MG63 (cell line): ENCODE measurements around the gene MGRN1. TPM values are rescaled to one million over a fixed set of nuclear protein-coding genes. Genes with fewer than 3 reads are reported as not detected.

Source experiments
- DNase-seq: peaks from one replicate; pipeline ENCODE4 v3.0.0-alpha.2; 2020
- H3K27me3 ChIP-seq: fragments of 250-450 bp; sonication (Bioruptor Pico); 2 replicates; pipeline ENCODE4 v1.5.1; 2020; ENCODE audit warnings: mild to moderate bottlenecking, moderate library complexity
- H3K36me3 ChIP-seq: fragments of 250-450 bp; sonication (Bioruptor Pico); 2 replicates; pipeline ENCODE4 v1.5.1; 2020; ENCODE audit warnings: mild to moderate bottlenecking, moderate library complexity
- H3K4me3 ChIP-seq: fragments of 250-450 bp; sonication (Bioruptor Pico); 2 replicates; pipeline ENCODE4 v1.5.1; 2020; ENCODE audit warnings: mild to moderate bottlenecking, moderate library complexity
- H3K9me3 ChIP-seq: fragments of 250-450 bp; sonication (Bioruptor Pico); 2 replicates; pipeline ENCODE4 v1.5.1; 2020; ENCODE audit warnings: mild to moderate bottlenecking, moderate library complexity
- total RNA-seq: library from RNA; depleted of rRNA; stranded (reverse); fragments of >200 nt; shearing (Covaris generic); gene quantifications from 2 replicates; pipeline ENCODE4 v1.2.3, GENCODE V29; 2014; ENCODE audit warnings: low replicate concordance

The MGRN1 gene
- total RNA-seq, 1 experiment from 2014 or later = 13.8 TPM

DNA sequence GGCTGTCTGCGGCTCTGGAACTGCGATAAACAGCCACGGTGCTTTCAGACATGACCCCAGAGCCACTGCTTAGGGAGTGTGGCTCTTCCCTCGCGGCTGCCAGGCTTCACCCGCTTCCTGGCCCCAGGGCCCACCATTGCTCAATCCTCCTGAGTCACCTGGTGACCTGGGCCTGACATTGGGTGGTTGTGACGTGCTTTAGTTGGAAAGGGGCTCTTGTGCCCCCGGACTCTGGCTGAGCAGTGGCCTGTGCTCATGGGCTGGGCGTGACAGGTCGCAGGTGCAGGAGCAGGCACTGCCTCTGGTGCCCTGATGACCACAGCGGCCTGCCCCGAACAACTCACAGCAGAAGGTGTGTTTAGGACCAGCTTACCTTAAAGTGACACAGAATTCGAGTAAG, 60.1 kb downstream of the MGRN1 start:
- Histone ChIP-seq H3K4me3 (no peak overlapping the region), H3K36me3 (peaks cover 59% of the 10 kb centered on the region), H3K9me3 (no peaks in the 10 kb centered on the region), H3K27me3 (no peaks in the 10 kb centered on the region)
- DNase-seq = no peak

DNA sequence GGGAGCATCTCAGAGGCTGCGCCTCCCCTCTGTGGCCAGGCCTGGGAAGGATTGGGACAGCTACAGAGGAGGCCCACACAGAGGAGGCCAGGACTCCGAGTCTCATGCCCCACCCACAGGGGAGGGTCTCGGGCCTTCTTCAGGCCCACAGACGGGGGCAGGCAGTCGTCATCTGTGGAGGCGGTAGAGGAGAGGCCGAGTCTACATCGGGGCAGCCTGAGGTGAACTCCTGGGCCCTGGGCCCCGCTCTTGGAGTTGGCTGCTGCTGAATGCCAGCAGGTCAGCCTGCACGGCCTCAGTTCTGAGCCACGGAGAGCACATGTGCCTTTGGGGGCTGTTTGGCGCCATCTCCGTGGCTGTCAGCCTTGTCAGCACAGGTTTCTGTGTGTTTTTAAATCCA, 60.7 kb downstream of the MGRN1 start:
- H3K36me3 ChIP-seq = peaks cover 59% of the 10 kb centered on the region
- DNase-seq = no peak

DNA sequence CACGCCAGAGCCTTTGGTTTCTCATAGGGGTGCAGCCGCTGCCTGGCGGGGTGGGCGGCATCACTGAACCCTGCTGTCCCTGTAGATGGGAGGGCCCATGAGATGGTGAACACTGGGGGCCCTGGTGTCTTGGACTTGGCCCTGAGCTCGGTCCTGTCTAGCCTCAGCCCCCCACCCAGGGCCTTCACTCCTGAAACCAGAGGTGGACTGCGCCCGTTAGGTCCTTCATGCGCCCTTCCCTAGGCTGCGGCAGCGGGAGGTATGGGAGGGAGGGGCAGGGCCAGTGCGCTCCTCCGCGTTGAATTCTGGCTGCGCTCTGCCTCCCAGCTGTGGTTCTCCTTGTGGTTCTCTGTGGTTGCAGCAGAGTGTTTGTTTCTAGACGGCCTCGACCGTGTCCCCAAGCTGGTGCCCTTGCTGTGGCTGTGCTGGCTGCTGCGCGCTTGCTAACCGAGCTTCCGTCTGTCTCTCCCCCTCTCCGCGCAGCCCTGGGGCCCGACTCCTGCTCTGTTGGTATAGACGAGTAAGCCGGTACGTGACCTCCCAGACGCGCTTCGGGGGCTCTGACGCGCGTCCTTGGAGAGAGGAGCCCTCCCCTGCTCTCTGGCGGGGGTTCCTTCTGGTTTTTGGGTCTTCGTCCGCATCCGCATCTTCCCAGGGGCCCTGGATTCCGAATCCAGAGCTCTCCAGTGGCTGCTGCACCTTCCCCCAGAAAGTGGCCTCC, 61.3 kb downstream of the MGRN1 start:
- no peak for DNase-seq
- H3K36me3 ChIP-seq = peaks cover 56% of the 10 kb centered on the region

More for the DNA sequence above, 60.7 kb downstream of the MGRN1 start:
- no peaks in the 10 kb centered on the region for H3K9me3 ChIP-seq
- no peak overlapping the region for H3K4me3 ChIP-seq
- no peaks in the 10 kb centered on the region for H3K27me3 ChIP-seq

DNA sequence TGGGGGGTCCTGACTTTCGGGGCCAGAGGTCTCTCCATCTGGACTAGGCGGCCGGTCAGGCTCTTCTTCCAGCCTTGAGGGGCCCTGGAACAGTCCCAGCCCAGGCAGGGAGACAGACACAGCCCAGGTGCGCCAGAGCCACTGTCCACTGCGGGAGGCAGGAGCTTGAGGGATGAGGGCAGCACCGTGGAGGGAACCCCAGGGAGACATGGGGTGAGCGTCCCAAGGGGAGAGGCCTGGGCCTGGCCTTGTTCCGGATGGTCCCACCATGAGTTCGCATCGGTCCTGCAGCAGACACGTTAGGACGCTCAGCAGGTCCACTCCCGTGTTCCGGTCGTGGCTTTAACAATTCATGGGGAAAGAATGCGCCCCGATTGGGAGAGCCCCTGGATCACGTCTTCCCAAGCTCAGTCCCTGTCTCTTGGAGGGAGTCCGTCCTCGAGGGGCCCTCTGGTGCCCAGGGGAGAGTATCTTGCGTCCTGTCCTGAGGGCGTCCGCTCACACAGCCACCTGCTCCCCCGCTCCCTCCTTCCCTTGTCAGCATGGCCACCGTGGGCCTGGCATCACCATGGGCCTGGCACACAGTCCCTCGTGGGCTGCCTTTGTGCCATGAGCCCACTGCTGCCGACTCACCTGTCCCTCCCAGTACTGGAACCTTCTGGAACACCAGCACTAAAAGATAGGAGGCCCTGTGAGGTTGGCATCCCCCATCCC, 62.0 kb downstream of the MGRN1 start:
- Histone ChIP-seq H3K36me3 (peaks cover 51% of the 10 kb centered on the region), H3K4me3 (no peak overlapping the region), H3K9me3 (no peaks in the 10 kb centered on the region), H3K27me3 (no peaks in the 10 kb centered on the region)
- no peak for DNase-seq

More for the DNA sequence above, 61.3 kb downstream of the MGRN1 start:
- Histone ChIP-seq H3K27me3 (no peaks in the 10 kb centered on the region), H3K9me3 (no peaks in the 10 kb centered on the region), H3K4me3 (no peak overlapping the region)

DNA sequence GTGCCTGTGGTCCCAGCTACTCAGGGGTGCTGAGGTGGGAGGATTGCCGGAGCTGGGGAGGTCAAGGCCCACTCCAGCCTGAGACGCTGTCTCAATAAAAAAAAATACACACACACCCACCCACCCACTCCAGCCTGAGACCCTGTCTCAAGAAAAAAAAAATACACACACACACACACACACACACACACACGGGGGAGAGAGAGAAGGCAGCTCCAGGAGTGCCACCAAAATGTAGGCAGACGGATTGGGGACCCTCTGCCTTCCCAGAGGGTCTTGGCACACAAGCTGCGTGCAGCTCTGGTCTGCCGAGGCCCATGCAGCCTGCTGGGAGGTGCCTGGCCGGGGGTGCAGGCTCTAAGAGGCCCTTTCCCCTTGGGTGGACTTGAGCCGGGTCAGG, 62.8 kb downstream of the MGRN1 start:
- Histone ChIP-seq H3K27me3 (no peaks in the 10 kb centered on the region), H3K36me3 (peaks cover 47% of the 10 kb centered on the region), H3K9me3 (no peaks in the 10 kb centered on the region), H3K4me3 (no peak overlapping the region)
- DNase-seq = no peak

DNA sequence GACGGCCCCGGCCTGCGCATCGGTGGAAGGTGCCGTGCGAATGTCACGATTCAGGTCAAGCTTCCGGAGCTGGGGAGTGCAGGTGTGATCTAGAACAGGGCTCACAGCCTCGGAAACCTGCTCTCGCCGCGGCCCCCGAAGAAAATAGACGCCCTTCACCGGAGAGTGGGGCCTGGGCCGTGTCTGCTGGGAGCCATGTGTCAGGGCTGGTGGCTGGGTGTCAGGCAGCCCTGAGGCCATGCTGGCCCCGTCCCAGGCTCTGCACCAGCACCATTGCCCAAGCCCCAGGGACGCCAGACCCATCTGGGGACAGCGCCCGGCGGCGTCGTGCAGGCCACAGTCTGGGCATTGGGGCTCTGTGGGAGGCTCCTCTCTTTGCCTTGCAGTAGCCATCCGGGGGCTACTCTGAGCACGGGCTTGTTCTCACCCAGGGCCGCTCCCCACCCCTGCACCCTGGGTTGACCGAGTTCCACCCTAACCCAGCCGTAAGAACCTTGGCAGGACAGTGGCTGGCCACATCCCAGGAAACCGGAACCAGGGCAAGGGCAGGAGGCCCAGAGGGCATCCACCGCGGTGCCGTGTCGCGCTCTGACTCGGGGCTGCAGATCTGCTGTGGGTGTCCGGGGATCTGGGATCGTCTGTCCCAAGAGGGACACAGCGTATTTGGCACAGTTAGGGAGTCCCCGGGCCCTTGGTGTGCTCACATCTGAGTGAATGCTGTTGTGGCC, 63.5 kb downstream of the MGRN1 start:
- Histone ChIP-seq H3K27me3 (no peaks in the 10 kb centered on the region), H3K4me3 (no peak overlapping the region), H3K36me3 (peaks cover 40% of the 10 kb centered on the region), H3K9me3 (no peaks in the 10 kb centered on the region)
- no peak for DNase-seq

DNA sequence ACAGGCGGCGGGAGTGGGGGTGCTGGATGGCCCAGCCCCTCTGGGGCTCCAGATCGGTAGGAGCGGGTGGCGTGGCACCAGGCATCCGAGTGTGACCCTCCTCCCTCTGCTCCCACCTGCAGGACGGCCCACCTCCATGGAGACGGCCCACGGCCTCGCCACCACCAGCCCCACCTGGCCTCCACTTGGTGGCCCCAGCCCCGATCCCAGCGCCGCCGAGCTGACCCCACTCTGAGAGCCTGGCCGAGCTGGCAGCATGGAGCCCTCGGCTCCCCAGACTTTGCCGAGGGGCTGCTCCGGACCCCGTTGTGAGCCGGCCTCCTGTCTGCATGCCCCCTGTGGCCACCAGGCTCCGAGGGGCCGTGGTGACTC, 64.0 kb downstream of the MGRN1 start:
- peaks cover 38% of the 10 kb centered on the region for H3K36me3 ChIP-seq
- DNase-seq = no peak
- no peak overlapping the region for H3K4me3 ChIP-seq
- no peaks in the 10 kb centered on the region for H3K27me3 ChIP-seq
- no peaks in the 10 kb centered on the region for H3K9me3 ChIP-seq

DNA sequence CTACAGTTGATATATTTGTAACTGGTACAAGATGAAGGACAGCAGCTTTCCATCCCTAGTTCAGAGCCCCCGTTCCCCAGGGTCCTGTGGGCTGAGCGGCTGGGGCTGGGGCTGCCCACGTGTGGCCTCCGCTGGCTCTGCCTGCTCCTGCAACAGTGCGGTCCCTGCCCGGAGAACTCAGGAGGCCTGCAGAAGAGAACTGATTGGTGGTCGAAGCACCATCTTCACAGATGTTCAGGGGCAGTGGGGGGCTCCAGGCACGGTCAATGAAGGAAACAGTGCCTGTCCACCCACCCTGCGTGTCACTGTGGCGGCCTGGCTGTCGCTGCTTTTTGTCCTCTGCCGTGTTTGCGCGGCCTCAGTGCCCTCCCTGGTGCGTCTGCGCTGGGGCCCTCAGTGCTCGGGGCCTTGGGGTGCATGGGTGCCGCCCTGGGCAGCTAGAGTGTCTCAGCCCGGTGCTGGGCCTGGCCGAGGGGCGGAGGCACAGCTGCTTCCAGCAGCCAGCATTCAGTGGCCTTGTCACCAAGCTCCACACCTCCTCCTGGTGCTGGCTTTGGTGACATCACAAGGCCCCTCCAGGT, 64.6 kb downstream of the MGRN1 start:
- DNase-seq = no peak
- Histone ChIP-seq H3K36me3 (peaks cover 35% of the 10 kb centered on the region), H3K4me3 (no peak overlapping the region), H3K27me3 (no peaks in the 10 kb centered on the region), H3K9me3 (no peaks in the 10 kb centered on the region)

DNA sequence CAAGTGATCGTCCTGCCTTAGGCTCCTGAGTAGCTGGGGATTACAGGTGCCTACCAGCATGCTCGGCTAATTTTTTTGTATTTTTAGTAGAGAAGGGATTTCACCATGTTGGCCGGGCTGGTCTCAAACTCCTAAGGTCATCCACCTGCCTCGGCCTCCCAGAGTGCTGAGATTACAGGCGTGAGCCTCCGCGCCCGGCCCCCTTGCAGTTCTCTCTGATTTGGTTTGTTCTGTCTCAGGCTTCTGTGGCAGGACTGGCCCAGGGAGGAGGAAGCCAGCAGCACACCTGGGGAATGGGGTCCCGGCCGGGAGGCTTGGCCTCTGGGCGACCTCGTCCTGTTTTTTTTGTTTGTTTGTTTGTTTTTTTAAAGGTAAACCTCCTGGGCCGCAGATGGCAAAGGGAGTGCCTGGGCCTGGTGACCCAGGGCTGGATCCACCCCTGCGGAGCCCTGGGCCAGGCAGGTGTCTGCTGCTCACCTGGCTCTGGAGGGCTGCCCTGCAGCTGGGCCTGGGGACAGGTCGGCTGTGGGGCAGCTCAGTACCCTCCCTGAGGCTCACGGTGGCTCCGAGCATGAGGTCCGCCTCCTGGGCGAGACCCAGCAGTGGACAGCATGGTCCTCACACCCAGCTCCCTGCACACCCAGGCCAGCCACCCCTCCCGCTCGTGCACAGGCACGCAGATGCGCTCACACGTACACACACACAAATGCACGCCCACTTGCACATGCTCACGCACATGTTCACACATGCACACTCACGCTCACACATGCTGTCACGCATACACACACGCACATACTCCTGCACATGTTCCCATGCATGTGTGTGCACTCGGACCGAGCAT, 65.5 kb downstream of the MGRN1 start:
- no peaks in the 10 kb centered on the region for H3K27me3 ChIP-seq
- no peak for DNase-seq

DNA sequence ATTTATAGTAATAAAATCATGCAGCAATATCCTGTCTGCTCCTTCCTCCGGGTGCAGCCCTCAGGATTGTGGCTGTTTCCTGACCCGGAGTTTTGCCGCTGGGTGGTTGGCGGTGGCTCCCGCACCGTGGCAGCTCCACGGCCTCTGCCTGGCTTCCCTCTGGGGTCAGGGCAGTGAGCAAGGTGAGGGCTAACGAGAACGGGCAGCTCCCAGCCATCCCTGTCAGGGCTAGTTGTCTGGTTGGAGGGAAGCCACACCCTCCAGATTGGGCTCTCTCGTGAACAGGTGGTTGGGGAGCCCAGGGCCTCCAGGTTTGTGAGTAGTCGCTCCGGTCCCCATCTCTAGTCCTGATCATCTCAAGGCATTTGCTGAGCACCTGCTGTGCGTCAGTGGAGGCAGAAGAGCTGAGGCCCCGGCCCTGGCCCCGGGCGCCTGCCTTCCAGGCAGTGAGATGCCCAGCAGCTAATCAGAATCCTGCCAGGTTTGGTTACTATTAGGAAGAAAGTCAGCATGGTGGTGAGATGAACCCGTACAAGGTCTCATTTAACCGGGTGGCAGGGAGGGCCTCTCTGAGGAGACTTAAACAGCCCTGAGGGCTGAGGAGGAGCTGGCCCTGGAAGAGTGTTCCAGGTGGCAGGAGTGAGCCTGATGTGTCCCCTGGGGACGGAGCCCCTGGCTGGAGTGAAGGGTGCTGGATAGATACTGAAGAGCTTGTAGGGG, 66.5 kb downstream of the MGRN1 start:
- DNase-seq = no peak
- Histone ChIP-seq H3K9me3 (no peaks in the 10 kb centered on the region), H3K4me3 (no peak overlapping the region), H3K27me3 (no peaks in the 10 kb centered on the region), H3K36me3 (peaks cover 36% of the 10 kb centered on the region)

More for the DNA sequence above, 65.5 kb downstream of the MGRN1 start:
- no peak overlapping the region for H3K4me3 ChIP-seq
- peaks cover 32% of the 10 kb centered on the region for H3K36me3 ChIP-seq
- no peaks in the 10 kb centered on the region for H3K9me3 ChIP-seq

DNA sequence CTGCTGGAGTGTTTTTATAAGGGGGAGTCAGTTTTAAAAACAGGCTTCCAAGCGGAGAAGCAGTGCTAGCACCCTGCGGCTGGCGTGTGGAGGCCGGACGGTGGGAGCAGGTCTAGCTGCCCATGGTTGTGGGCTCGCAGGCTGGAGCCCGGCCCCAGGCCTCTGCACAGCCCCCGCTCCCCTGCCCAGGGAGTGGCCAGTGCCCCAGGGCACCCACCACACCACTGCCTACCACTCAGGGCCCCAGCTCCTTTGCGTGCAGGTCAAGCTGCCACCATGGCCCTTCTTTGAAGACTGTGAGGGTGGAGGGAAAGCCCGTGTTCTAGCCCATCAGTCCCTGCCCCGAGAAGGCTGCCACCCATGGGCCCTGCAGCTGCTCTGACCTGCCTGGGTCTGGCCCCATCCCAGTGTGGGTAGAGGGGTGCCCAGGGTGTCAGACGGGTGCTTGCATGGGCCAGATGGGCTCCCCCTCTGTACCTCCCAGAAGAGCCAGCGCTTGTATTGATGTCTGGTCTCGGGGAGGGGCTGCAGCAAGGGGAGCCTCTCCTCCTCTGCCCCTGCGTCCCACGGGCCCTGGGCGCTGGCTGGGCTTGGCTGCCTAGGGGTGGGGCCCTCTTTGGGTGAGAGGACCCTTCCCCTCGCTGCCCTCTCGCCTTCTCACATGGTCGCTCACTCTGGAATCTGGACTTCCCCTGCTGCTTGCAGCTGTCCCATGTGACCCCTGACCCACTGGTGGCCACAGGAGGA, 67.2 kb downstream of the MGRN1 start:
- Histone ChIP-seq H3K27me3 (no peaks in the 10 kb centered on the region), H3K36me3 (peaks cover 41% of the 10 kb centered on the region), H3K9me3 (no peaks in the 10 kb centered on the region), H3K4me3 (no peak overlapping the region)
- no peak for DNase-seq

DNA sequence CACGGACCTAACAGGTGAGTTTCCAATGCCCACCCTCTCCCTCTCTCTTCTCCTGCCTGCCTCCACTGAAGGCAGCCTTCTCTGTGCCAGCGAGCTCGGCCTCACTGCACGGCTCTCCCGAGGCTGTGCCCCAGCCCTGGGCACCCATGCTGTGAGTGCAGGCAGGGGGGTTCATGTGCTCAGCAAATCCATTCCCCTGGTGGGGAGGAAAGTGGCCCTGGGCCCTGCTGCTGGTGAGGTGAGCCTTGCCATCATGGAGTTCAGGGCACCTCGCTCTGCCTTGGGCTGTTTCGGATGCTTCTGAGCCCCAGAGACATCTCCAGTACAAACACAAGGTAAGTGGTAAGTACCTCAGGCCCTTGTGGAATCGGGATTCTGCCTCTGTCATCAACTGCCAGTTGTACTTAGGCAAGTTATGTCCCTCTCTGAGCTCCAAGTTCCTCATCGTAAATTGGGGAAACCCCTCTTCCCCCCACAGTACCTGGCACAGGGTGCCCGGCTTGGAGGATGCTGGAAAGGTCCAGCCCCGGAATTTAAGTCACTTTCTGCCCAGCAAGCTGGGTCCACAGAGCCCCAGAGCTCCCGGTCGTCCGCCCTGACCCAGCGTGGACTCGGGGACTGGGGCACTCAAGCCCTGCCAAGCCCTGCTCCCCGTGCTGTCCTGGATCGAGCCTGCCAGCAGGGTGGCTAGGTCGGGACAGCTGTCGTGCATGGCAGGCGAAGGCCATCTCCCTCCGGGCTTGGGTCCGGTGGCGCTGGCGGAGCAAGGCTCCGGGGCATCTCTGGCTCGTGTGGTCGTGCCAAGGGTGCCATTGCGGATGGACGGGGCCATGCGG, 68.1 kb downstream of the MGRN1 start:
- H3K9me3 ChIP-seq = no peaks in the 10 kb centered on the region
- DNase-seq = no peak
- peak overlapping the region; percentile 71 for H3K4me3 ChIP-seq
- H3K27me3 ChIP-seq = no peaks in the 10 kb centered on the region
- H3K36me3 ChIP-seq = peaks cover 49% of the 10 kb centered on the region

DNA sequence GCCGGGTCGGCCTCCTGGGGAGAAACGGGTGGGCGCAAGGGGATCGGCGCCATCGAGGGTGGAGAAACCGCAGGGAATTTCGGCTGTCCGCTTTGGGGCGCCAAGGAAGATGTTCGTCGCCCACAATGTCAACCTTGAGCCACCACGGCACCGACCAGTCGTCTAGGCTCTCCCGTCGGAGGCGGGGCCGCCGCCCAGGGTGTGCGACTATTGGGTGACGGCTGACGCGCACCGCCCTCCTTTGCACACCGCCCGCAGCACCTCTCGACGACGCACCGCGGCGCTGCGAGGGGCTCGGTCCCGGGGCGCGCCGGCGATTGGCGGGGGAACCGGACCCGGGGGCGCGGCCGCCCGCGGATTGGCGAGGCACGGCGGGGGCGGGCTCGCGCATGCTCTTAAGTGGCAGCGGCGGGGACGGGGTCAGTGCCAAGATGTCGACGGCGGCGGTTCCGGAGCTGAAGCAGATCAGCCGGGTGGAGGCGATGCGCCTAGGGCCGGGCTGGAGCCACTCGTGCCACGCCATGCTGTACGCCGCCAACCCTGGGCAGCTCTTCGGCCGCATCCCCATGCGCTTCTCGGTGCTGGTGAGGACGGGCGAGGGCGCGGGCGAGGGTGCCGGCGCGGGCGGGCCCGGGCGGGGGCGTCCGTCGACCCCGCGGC, 68.8 kb downstream of the MGRN1 start, which contains the start of gene NUDT16L1:
TSS of gene NUDT16L1 (plus strand) at position 267 of the 660 bp plus-strand sequence. CDS start at position 432, 165 bp downstream.
- peak; percentile 98 for DNase-seq
- H3K4me3 ChIP-seq = peak within 1 kb of the TSS; percentile 71
- H3K27me3 ChIP-seq = no peaks in the 10 kb centered on the region
- H3K9me3 ChIP-seq = no peaks in the 10 kb centered on the region
- H3K36me3 ChIP-seq = peaks cover 47% of the 10 kb centered on the region
